K562 (cell line): Measurements from ENCODE around the gene OVCA2. TPM values are rescaled to one million over a fixed set of nuclear protein-coding genes. Genes with fewer than 3 reads are reported as not detected.

Experiments used
- JUND ChIP-seq, 2 experiments: IDR thresholded peaks; 2 replicates in 1 of 2; 3 replicates in 1 of 2; pipeline ENCODE4 v1.6.1; 2011; ENCODE audit warnings: borderline replicate concordance in 2 of 2, low read depth in 2 of 2, low read length in 2 of 2, improper control_type of control experiment in 1 of 2, missing biosample characterization in 1 of 2, missing genetic modification characterization in 1 of 2, missing genetic modification reagents in 1 of 2
- ZNF280B ChIP-seq: fragments of 250-450 bp; sonication (Bioruptor Pico); IDR thresholded peaks from 2 replicates; pipeline ENCODE4 v1.5.1; 2021; ENCODE audit warnings: mild to moderate bottlenecking
- ZNF449 ChIP-seq: fragments of 250-450 bp; sonication (Bioruptor Pico); IDR thresholded peaks from 2 replicates; pipeline ENCODE4 v1.8.0; 2022; ENCODE audit warnings: moderate library complexity, mild to moderate bottlenecking, inconsistent platforms
- polyA plus RNA-seq, 8 experiments: library from polyadenylated mRNA; depleted of rRNA in 4 of 8; stranded (reverse) in 5 of 8; unstranded in 3 of 8; fragments of >200 nt; fragmentation: Nextera tagmentation in 2 of 8; fragmentation: Illumina TruSeq in 1 of 8; extraction: Ambion mirVana in 2 of 8; extraction: Trizol in 1 of 8; gene quantifications; 2 replicates each; pipeline versions ENCODE4 v1.2.1 to v1.2.3, GENCODE V29; 2011 to 2014; ENCODE audit warnings: inconsistent platforms in 1 of 8, missing spikeins in 1 of 8
- total RNA-seq, 7 experiments: library from RNA; depleted of rRNA in 6 of 7; stranded (reverse); fragments of >200 nt in 6 of 7; fragmentation: Illumina TruSeq in 2 of 7; extraction: Trizol in 2 of 7; gene quantifications; 2 replicates each; pipeline versions ENCODE4 v1.2.1 to v1.2.3, GENCODE V29; 2011 to 2021; ENCODE audit warnings: low replicate concordance in 1 of 7
- TF ChIP-seq, protein P1 (sequence below), 3 experiments: IDR thresholded peaks in 2 of 3; conservative IDR thresholded peaks in 1 of 3; 2 replicates each; pipeline ENCODE4 v1.5.1; 2011 to 2012; ENCODE audit warnings: low read length in 3 of 3, mild to moderate bottlenecking in 3 of 3, control low read depth in 2 of 3, improper control_type of control experiment in 1 of 3, inconsistent platforms in 1 of 3, low read depth in 1 of 3, mixed read lengths in 1 of 3, moderate library complexity in 1 of 3; ENCODE audit not compliant: insufficient read depth in 2 of 3

Gene OVCA2
- total and polyA plus RNA-seq, 9 of the 15 experiments (the other 6 are each of a cell fraction or from before 2014, with no cell fraction given): 3.0 to 23.7 (median 14.1) TPM

DNA sequence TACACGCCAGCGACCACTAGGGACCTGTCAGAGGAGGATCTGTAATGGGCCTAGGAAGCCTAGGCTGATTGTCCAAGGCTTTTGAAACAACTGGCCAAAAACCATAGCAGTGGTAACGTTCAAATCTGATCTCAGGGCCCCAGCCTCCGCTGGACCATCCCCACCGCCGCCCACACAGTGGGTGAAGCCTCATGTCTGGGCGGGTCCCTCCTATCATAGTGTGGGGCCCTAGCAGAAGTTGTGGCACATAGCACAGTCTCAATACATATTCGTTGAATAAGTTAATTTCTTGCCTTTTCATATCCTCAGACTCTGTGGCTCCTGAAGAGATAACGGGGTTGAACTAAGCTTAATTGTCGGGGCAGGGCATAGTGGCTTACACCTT, 11.1 kb upstream of the OVCA2 start (continued):
- no peak for TF ChIP-seq ZNF280B (CRISPR knock-in tag)
- no peak for TF ChIP-seq ZNF449 (CRISPR knock-in tag)
- TF ChIP-seq, protein P1, sequence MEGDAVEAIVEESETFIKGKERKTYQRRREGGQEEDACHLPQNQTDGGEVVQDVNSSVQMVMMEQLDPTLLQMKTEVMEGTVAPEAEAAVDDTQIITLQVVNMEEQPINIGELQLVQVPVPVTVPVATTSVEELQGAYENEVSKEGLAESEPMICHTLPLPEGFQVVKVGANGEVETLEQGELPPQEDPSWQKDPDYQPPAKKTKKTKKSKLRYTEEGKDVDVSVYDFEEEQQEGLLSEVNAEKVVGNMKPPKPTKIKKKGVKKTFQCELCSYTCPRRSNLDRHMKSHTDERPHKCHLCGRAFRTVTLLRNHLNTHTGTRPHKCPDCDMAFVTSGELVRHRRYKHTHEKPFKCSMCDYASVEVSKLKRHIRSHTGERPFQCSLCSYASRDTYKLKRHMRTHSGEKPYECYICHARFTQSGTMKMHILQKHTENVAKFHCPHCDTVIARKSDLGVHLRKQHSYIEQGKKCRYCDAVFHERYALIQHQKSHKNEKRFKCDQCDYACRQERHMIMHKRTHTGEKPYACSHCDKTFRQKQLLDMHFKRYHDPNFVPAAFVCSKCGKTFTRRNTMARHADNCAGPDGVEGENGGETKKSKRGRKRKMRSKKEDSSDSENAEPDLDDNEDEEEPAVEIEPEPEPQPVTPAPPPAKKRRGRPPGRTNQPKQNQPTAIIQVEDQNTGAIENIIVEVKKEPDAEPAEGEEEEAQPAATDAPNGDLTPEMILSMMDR (IDR thresholded peaks at IDR 0.05 in 2 of 3, conservative IDR thresholded peaks at IDR 0.05 in 1 of 3; ENCODE audit: insufficient read depth in 2 of 3, low read depth in 1 of 3, low read length in 3 of 3): peak; percentile 61 to 77 (median 66); a peak in 5 of 6 replicates
- peak; percentile 33; the same call in 1 of the 2 replicates for TF ChIP-seq JUND (IDR thresholded peaks at IDR 0.05; ENCODE audit: borderline replicate concordance, low read depth, low read length)
- no peak; the same call in 2 of the 3 replicates for TF ChIP-seq JUND (tag; IDR thresholded peaks at IDR 0.05; ENCODE audit: borderline replicate concordance, low read depth, low read length)
